HepG2 (cell line): Measurements from ENCODE around the gene CBL. TPM values are rescaled to one million over a fixed set of nuclear protein-coding genes. Genes with fewer than 3 reads are reported as not detected.

Source experiments
- ATF7-NPFF ChIP-seq: sonication (generic); formaldehyde crosslinking; IDR thresholded peaks from 2 replicates; pipeline ENCODE4 v1.8.1; 2023; ENCODE audit warnings: mild to moderate bottlenecking, low read depth, missing genetic modification reagents, moderate library complexity
- BATF2 ChIP-seq: sonication (generic); formaldehyde crosslinking; IDR thresholded peaks from 2 replicates; pipeline ENCODE4 v1.8.0; 2022; ENCODE audit warnings: mild to moderate bottlenecking, missing genetic modification reagents, moderate library complexity
- CSRNP2 ChIP-seq: sonication (generic); formaldehyde crosslinking; conservative IDR thresholded peaks from 2 replicates; pipeline ENCODE4 v1.8.0; 2022; ENCODE audit warnings: low read depth, missing genetic modification reagents
- FOXJ3 ChIP-seq: sonication (generic); formaldehyde crosslinking; IDR thresholded peaks from 2 replicates; pipeline ENCODE4 v1.4.0; 2020; ENCODE audit warnings: missing genetic modification reagents, mild to moderate bottlenecking, borderline replicate concordance
- IRX3 ChIP-seq: sonication (generic); formaldehyde crosslinking; IDR thresholded peaks from 2 replicates; pipeline ENCODE4 v1.8.1; 2023; ENCODE audit warnings: mild to moderate bottlenecking, low read depth, missing genetic modification reagents, borderline replicate concordance
- KLF12 ChIP-seq: sonication (generic); formaldehyde crosslinking; IDR thresholded peaks from 2 replicates; pipeline ENCODE4 v1.4.0; 2020; ENCODE audit warnings: missing genetic modification reagents, borderline replicate concordance
- MXD1 ChIP-seq: sonication (generic); formaldehyde crosslinking; IDR thresholded peaks from 2 replicates; pipeline ENCODE4 v1.4.0; 2020; ENCODE audit warnings: mild to moderate bottlenecking, missing genetic modification reagents
- PBX2 ChIP-seq: IDR thresholded peaks from 2 replicates; pipeline ENCODE4 v1.6.1; 2016; ENCODE audit warnings: control low read depth
- PHF8 ChIP-seq: sonication (generic); formaldehyde crosslinking; IDR thresholded peaks from 2 replicates; pipeline ENCODE4 v1.5.0; 2020; ENCODE audit warnings: missing genetic modification reagents
- POLR2AphosphoS5 ChIP-seq: IDR thresholded peaks from 2 replicates; pipeline ENCODE4 v1.6.1; 2012; ENCODE audit warnings: low read depth, low read length
- PTBP1 ChIP-seq: fragments of 200-400 bp; formaldehyde crosslinking; IDR thresholded peaks from 2 replicates; pipeline ENCODE4 v1.6.1; 2018; ENCODE audit warnings: low read length, low read depth; ENCODE audit not compliant: poor library complexity, severe bottlenecking
- ZFX ChIP-seq: sonication (generic); formaldehyde crosslinking; IDR thresholded peaks from 2 replicates; pipeline ENCODE4 v1.4.0; 2020; ENCODE audit warnings: mild to moderate bottlenecking, low read depth, missing genetic modification reagents, moderate library complexity
- ZNF576 ChIP-seq: sonication (generic); formaldehyde crosslinking; IDR thresholded peaks from 2 replicates; pipeline ENCODE4 v1.4.0; 2020; ENCODE audit warnings: mild to moderate bottlenecking, missing genetic modification reagents
- ZNF709 ChIP-seq: sonication (generic); formaldehyde crosslinking; IDR thresholded peaks from 2 replicates; pipeline ENCODE4 v1.5.0; 2020; ENCODE audit warnings: mild to moderate bottlenecking, missing genetic modification reagents
- ZNF740 ChIP-seq: sonication (generic); formaldehyde crosslinking; IDR thresholded peaks from 2 replicates; pipeline ENCODE4 v1.4.0; 2020; ENCODE audit warnings: missing genetic modification reagents
- ZNF784 ChIP-seq: sonication (generic); formaldehyde crosslinking; IDR thresholded peaks from 2 replicates; pipeline ENCODE4 v1.5.1; 2020; ENCODE audit warnings: missing genetic modification reagents, mild to moderate bottlenecking, borderline replicate concordance
- ZNF800 ChIP-seq: sonication (generic); formaldehyde crosslinking; IDR thresholded peaks from 2 replicates; pipeline ENCODE4 v1.4.0; 2020; ENCODE audit warnings: missing genetic modification reagents
- ZNF891 ChIP-seq: sonication (generic); formaldehyde crosslinking; IDR thresholded peaks from 2 replicates; pipeline ENCODE4 v1.5.0; 2020; ENCODE audit warnings: mild to moderate bottlenecking, missing genetic modification reagents
- ZSCAN21 ChIP-seq: sonication (generic); formaldehyde crosslinking; IDR thresholded peaks from 2 replicates; pipeline ENCODE4 v1.8.0; 2022; ENCODE audit warnings: mild to moderate bottlenecking, missing genetic modification reagents, moderate library complexity, borderline replicate concordance
- polyA plus RNA-seq, 8 experiments: library from polyadenylated mRNA; depleted of rRNA in 3 of 8; stranded (reverse) in 7 of 8; unstranded in 1 of 8; fragments of >200 nt; fragmentation: Illumina TruSeq in 4 of 8; extraction: Trizol in 4 of 8; gene quantifications; 2 replicates each; pipeline versions ENCODE4 v1.2.1 to v1.2.3, GENCODE V29; 2011 to 2016; ENCODE audit warnings: low read depth in 4 of 8, missing spikeins in 1 of 8, mixed read lengths in 1 of 8; ENCODE audit not compliant: insufficient read depth in 1 of 8
- total RNA-seq, 5 experiments: library from RNA; depleted of rRNA; stranded (reverse); fragments of >200 nt; fragmentation: Illumina TruSeq; extraction: Trizol; gene quantifications; 2 replicates each; pipeline ENCODE4 v1.2.3, GENCODE V29; 2016; ENCODE audit warnings: low read depth in 1 of 5

CBL gene
- total and polyA plus RNA-seq, 2 of the 13 experiments (the other 11 are each of a cell fraction or from before 2014, with no cell fraction given) = 6.6 to 7.4 TPM

GRCh38 chr11:119316729-119317591 is 110.8 kb downstream of the CBL start, which contains the start of gene MCAM (continued):
- TF ChIP-seq ZNF740 (CRISPR knock-in tag) (0 out of 2 replicates have a peak, but pooled peaks have one; percentile 41), ZNF576 (CRISPR knock-in tag) (0 out of 2 replicates have a peak, but pooled peaks have one; percentile 41), ZNF709 (CRISPR knock-in tag) (no peak), ATF7-NPFF (CRISPR knock-in tag) (peak; percentile 76; the same call in 1 of the 2 replicates), PBX2 (no peak), PTBP1 (peak; percentile 34), IRX3 (no peak), FOXJ3 (CRISPR knock-in tag) (no peak), CSRNP2 (CRISPR knock-in tag) (no peak), KLF12 (CRISPR knock-in tag) (0 out of 2 replicates have a peak, but pooled peaks have one; percentile 28), BATF2 (CRISPR knock-in tag) (no peak), ZSCAN21 (CRISPR knock-in tag) (peak; percentile 59; the same call in 1 of the 2 replicates), ZNF891 (peak; percentile 27; the same call in 1 of the 2 replicates), ZNF784 (CRISPR knock-in tag) (0 out of 2 replicates have a peak, but pooled peaks have one; percentile 61), PHF8 (peak; percentile 57), ZFX (CRISPR knock-in tag) (peak; percentile 22; the same call in 1 of the 2 replicates), MXD1 (CRISPR knock-in tag) (0 out of 2 replicates have a peak, but pooled peaks have one; percentile 46), POLR2AphosphoS5 (0 out of 2 replicates have a peak, but pooled peaks have one; percentile 37), ZNF800 (CRISPR knock-in tag) (peak; percentile 74; the same call in 1 of the 2 replicates)
